Measurements from ENCODE around the gene HHEX.
"Not testable (repeated sequence)": the region's sequence is repeated elsewhere in the genome, so short reads cannot be mapped to it uniquely, and the experiment has no call there.

HHEX gene

GRCh38 chr10:92734301-92734700 is 44.5 kb downstream of the HHEX start:
- DNase-seq (ENCODE audit: low read depth in 2 of 2), result no peak

- no peak for DNase-seq (ENCODE audit: low read depth in 2 of 2)
Observed at GRCh38 chr10:92735938-92736337, 46.2 kb downstream of the HHEX start.

GRCh38 chr10:92737484-92737883 is 47.7 kb downstream of the HHEX start:
- DNase-seq (ENCODE audit: low read depth in 2 of 2), result no peak

GRCh38 chr10:92740762-92741161 is 51.0 kb downstream of the HHEX start:
- DNase-seq (ENCODE audit: low read depth in 2 of 2), result no peak

- DNase-seq (ENCODE audit: low read depth in 2 of 2), result not testable (repeated sequence)
Observed at GRCh38 chr10:92741741-92742140, 52.0 kb downstream of the HHEX start.

- DNase-seq (ENCODE audit: low read depth in 2 of 2), result no peak
Observed at GRCh38 chr10:92742331-92743228, 52.8 kb downstream of the HHEX start.

All from activated CD4-positive, alpha-beta T cell treated with anti-CD3 and anti-CD28 coated beads for 24 hours (primary cell).